ENCODE data around the gene CDK2AP2. TPM values are rescaled to one million over a fixed set of nuclear protein-coding genes. Genes with fewer than 3 reads are reported as not detected.
"Not testable (repeated sequence)": the region's sequence is repeated elsewhere in the genome, so short reads cannot be mapped to it uniquely, and the experiment has no call there.

Gene CDK2AP2
- polyA plus RNA-seq, 4 donors: 28.4 to 60.1 (median 44.1) TPM

GRCh38 chr11:67524480-67524808 is 16.5 kb upstream of the CDK2AP2 start:
- no peak for DNase-seq (ENCODE audit: low read depth in 4 of 4, low spot score in 3 of 4)

GRCh38 chr11:67523556-67524479 is 15.9 kb upstream of the CDK2AP2 start:
- DNase-seq (ENCODE audit: low read depth in 4 of 4, low spot score in 3 of 4): no peak

- DNase-seq (ENCODE audit: low read depth in 4 of 4, low spot score in 3 of 4): no peak
Observed at GRCh38 chr11:67522844-67523555, 15.0 kb upstream of the CDK2AP2 start, which contains the start of gene CABP2. Gene CABP2 (minus strand): TSS chr11:67523446. CDS start chr11:67523326, 120 bp downstream.

- DNase-seq (ENCODE audit: low read depth in 4 of 4, low spot score in 3 of 4): no peak
Observed at GRCh38 chr11:67522338-67522737, 14.4 kb upstream of the CDK2AP2 start.

GRCh38 chr11:67521924-67522323 is 14.0 kb upstream of the CDK2AP2 start:
- DNase-seq (ENCODE audit: low read depth in 4 of 4, low spot score in 3 of 4): no peak

GRCh38 chr11:67520856-67521824 is 13.2 kb upstream of the CDK2AP2 start:
- no peak for DNase-seq (ENCODE audit: low read depth in 4 of 4, low spot score in 3 of 4)

- no peak for DNase-seq (ENCODE audit: low read depth in 4 of 4, low spot score in 3 of 4)
Observed at GRCh38 chr11:67519726-67520125, 11.8 kb upstream of the CDK2AP2 start.

GRCh38 chr11:67517784-67518552 is 10.0 kb upstream of the CDK2AP2 start:
- DNase-seq (ENCODE audit: low read depth in 4 of 4, low spot score in 3 of 4): no peak

GRCh38 chr11:67516806-67517205 is 8.8 kb upstream of the CDK2AP2 start:
- no peak for DNase-seq (ENCODE audit: low read depth in 4 of 4, low spot score in 3 of 4)

- DNase-seq (ENCODE audit: low read depth in 4 of 4, low spot score in 3 of 4): no peak
Observed at GRCh38 chr11:67514116-67514515, 6.2 kb upstream of the CDK2AP2 start.

GRCh38 chr11:67511558-67511957 is 3.6 kb upstream of the CDK2AP2 start:
- not testable (repeated sequence) for DNase-seq (ENCODE audit: low read depth in 4 of 4, low spot score in 3 of 4)

- no peak for DNase-seq (ENCODE audit: low read depth in 4 of 4, low spot score in 3 of 4)
Observed at GRCh38 chr11:67510023-67510345, 2.0 kb upstream of the CDK2AP2 start.

GRCh38 chr11:67508486-67509121 is 642 bp upstream of the CDK2AP2 start:
- peak; percentile 89 to 91 (median 90) for DNase-seq (ENCODE audit: low read depth in 4 of 4, low spot score in 3 of 4)

- no peak for DNase-seq (ENCODE audit: low read depth in 4 of 4, low spot score in 3 of 4)
Observed at GRCh38 chr11:67507242-67507863, 609 bp downstream of the CDK2AP2 start.

GRCh38 chr11:67506426-67507051 is 1.4 kb downstream of the CDK2AP2 start:
- DNase-seq (ENCODE audit: low read depth in 4 of 4, low spot score in 3 of 4): no peak

GRCh38 chr11:67505605-67506396 is 2.2 kb downstream of the CDK2AP2 start:
- peak; percentile 65 to 78 (median 68) for DNase-seq (ENCODE audit: low read depth in 4 of 4, low spot score in 3 of 4)

GRCh38 chr11:67504950-67505581 is 2.9 kb downstream of the CDK2AP2 start, which contains the start of gene PITPNM1:
Gene PITPNM1 (minus strand): TSS chr11:67505363. CDS start chr11:67504180, 1,183 bp downstream.
- no peak for DNase-seq (ENCODE audit: low read depth in 4 of 4, low spot score in 3 of 4)
